ENCODE results near the gene ENTPD1.

ENTPD1 gene

GRCh38 chr10:95832216-95833041 is 76.5 kb downstream of the ENTPD1 start:
- peak; percentile 12 for DNase-seq (ENCODE audit: low read depth)

GRCh38 chr10:95833042-95833610 is 77.2 kb downstream of the ENTPD1 start:
- no peak for DNase-seq (ENCODE audit: low read depth)

GRCh38 chr10:95834406-95834805 is 78.4 kb downstream of the ENTPD1 start:
- DNase-seq (ENCODE audit: low read depth), result no peak

GRCh38 chr10:95835149-95835860 is 79.3 kb downstream of the ENTPD1 start:
- no peak for DNase-seq (ENCODE audit: low read depth)

- DNase-seq (ENCODE audit: low read depth), result no peak
These were observed 79.9 kb downstream of the ENTPD1 start for GRCh38 chr10:95835911-95836310.

- no peak for DNase-seq (ENCODE audit: low read depth)
These were observed 80.8 kb downstream of the ENTPD1 start for GRCh38 chr10:95836610-95837355.

GRCh38 chr10:95837356-95837776 is 81.4 kb downstream of the ENTPD1 start:
- no peak for DNase-seq (ENCODE audit: low read depth)

GRCh38 chr10:95837783-95838182 is 81.8 kb downstream of the ENTPD1 start:
- DNase-seq (ENCODE audit: low read depth), result no peak

GRCh38 chr10:95840121-95840520 is 84.2 kb downstream of the ENTPD1 start:
- DNase-seq (ENCODE audit: low read depth), result no peak

GRCh38 chr10:95840681-95841080 is 84.7 kb downstream of the ENTPD1 start:
- no peak for DNase-seq (ENCODE audit: low read depth)

GRCh38 chr10:95841661-95842498 is 85.9 kb downstream of the ENTPD1 start:
- DNase-seq (ENCODE audit: low read depth), result no peak

GRCh38 chr10:95845411-95845810 is 89.4 kb downstream of the ENTPD1 start:
- no peak for DNase-seq (ENCODE audit: low read depth)

- no peak for DNase-seq (ENCODE audit: low read depth)
These were observed 91.0 kb downstream of the ENTPD1 start for GRCh38 chr10:95847007-95847406.

- DNase-seq (ENCODE audit: low read depth), result no peak
These were observed 92.9 kb downstream of the ENTPD1 start for GRCh38 chr10:95848841-95849240.

- DNase-seq (ENCODE audit: low read depth), result no peak
These were observed 94.8 kb downstream of the ENTPD1 start for GRCh38 chr10:95850791-95851190.

- no peak for DNase-seq (ENCODE audit: low read depth)
These were observed 104.4 kb downstream of the ENTPD1 start for GRCh38 chr10:95860166-95860940.

GRCh38 chr10:95861386-95861785 is 105.4 kb downstream of the ENTPD1 start:
- no peak for DNase-seq (ENCODE audit: low read depth)

- DNase-seq (ENCODE audit: low read depth), result no peak
These were observed 109.2 kb downstream of the ENTPD1 start for GRCh38 chr10:95864906-95865813.

- no peak for DNase-seq (ENCODE audit: low read depth)
These were observed 110.0 kb downstream of the ENTPD1 start for GRCh38 chr10:95865814-95866466.

Measured in stimulated activated CD8-positive, alpha-beta memory T cell treated with anti-CD3 and anti-CD28 coated beads, Interleukin-4, amount 100 ng/mL, for 24 hours (primary cell).